ENCODE data around the gene IL27RA.

GRCh38 chr19:14056741-14057356 is 25.3 kb downstream of the IL27RA start:
- TF ChIP-seq, protein P1, sequence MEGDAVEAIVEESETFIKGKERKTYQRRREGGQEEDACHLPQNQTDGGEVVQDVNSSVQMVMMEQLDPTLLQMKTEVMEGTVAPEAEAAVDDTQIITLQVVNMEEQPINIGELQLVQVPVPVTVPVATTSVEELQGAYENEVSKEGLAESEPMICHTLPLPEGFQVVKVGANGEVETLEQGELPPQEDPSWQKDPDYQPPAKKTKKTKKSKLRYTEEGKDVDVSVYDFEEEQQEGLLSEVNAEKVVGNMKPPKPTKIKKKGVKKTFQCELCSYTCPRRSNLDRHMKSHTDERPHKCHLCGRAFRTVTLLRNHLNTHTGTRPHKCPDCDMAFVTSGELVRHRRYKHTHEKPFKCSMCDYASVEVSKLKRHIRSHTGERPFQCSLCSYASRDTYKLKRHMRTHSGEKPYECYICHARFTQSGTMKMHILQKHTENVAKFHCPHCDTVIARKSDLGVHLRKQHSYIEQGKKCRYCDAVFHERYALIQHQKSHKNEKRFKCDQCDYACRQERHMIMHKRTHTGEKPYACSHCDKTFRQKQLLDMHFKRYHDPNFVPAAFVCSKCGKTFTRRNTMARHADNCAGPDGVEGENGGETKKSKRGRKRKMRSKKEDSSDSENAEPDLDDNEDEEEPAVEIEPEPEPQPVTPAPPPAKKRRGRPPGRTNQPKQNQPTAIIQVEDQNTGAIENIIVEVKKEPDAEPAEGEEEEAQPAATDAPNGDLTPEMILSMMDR (IDR thresholded peaks at IDR 0.05) = no peak
- TF ChIP-seq POLR2A (IDR thresholded peaks at IDR 0.05) = no peak
